BLaER1 (cell line): ENCODE measurements around the gene PRTG.
A peak's percentile ranks its signal among the peaks of the same experiment; 100 is the strongest.
"Not testable (repeated sequence)": the region's sequence is repeated elsewhere in the genome, so short reads cannot be mapped to it uniquely, and the experiment has no call there.

Experiments
- H3K27ac ChIP-seq: shearing (Covaris generic); formaldehyde crosslinking; 2 replicates; pipeline ENCODE4 v1.8.1; 2022
- H3K27me3 ChIP-seq: shearing (Covaris generic); formaldehyde crosslinking; 2 replicates; pipeline ENCODE4 v1.8.1; 2022
- H3K36me3 ChIP-seq: shearing (Covaris generic); formaldehyde crosslinking; 2 replicates; pipeline ENCODE4 v1.8.1; 2022
- H3K4me1 ChIP-seq: shearing (Covaris generic); formaldehyde crosslinking; 2 replicates; pipeline ENCODE4 v1.8.1; 2022
- H3K4me2 ChIP-seq: shearing (Covaris generic); formaldehyde crosslinking; 2 replicates; pipeline ENCODE4 v1.8.1; 2022
- H3K4me3 ChIP-seq: shearing (Covaris generic); formaldehyde crosslinking; 2 replicates; pipeline ENCODE4 v1.8.1; 2022
- H3K9ac ChIP-seq: shearing (Covaris generic); formaldehyde crosslinking; 2 replicates; pipeline ENCODE4 v1.8.1; 2022
- H3K9me3 ChIP-seq: shearing (Covaris generic); formaldehyde crosslinking; 2 replicates; pipeline ENCODE4 v1.8.1; 2022
- H4K20me1 ChIP-seq: shearing (Covaris generic); formaldehyde crosslinking; 2 replicates; pipeline ENCODE4 v1.8.1; 2022
- Cebpa-rat ChIP-seq: shearing (Covaris generic); IDR thresholded peaks from 2 replicates; pipeline ENCODE4 v1.8.1; 2022

Gene PRTG

GRCh38 chr15:55742498-55742926 lies 440 bp downstream of the PRTG start:
- Histone ChIP-seq H3K4me1 (peaks cover 20% of the 10 kb centered on the region), H3K4me3 (peak overlapping the region; percentile 77), H3K9me3 (no peaks in the 10 kb centered on the region), H4K20me1 (peaks cover 16% of the 10 kb centered on the region; the same call in 1 of the 2 replicates), H3K27ac (no peak overlapping the region), H3K9ac (peak overlapping the region; percentile 60; the same call in 1 of the 2 replicates), H3K4me2 (peak overlapping the region; percentile 99), H3K27me3 (peaks cover 62% of the 10 kb centered on the region), H3K36me3 (no peaks in the 10 kb centered on the region)
- no peak for TF ChIP-seq Cebpa-rat

DNA sequence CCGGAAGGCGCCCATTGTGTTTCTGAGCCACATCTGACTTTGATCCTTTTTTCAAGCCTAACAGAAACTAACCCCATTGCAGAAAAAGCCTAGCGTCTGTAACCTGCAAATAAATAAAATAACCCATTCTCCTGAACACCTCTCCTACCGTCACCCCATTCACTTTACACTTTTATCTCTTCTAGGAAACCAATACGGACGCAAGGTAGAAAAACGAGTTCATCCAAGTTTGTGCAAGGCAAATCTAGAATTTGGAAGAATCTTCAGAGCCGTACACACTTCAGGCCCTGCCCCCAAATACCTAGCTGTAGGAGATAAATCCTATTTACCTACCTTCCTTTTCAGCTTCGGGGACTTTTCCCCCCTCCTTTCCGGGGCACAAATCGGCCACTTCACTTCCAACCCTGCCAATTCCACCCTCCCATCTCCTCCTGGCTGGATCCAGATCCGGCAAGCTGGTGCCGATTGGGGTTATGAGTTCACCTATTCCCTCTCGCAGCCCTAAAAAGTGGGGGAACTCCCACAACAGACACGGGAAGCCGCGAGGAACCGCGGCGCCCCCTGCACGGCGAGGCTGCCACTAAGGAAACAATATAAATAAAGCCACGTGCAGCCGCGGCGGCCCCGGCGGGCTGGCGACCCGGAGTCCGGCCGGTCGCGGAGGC lies 987 bp downstream of the PRTG start:
- peak overlapping the region; percentile 99 for H3K4me2 ChIP-seq
- no peaks in the 10 kb centered on the region for H3K36me3 ChIP-seq
- H3K4me1 ChIP-seq = peaks cover 26% of the 10 kb centered on the region
- H3K4me3 ChIP-seq = peak overlapping the region; percentile 77
- H3K9me3 ChIP-seq = no peaks in the 10 kb centered on the region
- H4K20me1 ChIP-seq = peaks cover 16% of the 10 kb centered on the region; the same call in 1 of the 2 replicates
- peak overlapping the region; percentile 60; the same call in 1 of the 2 replicates for H3K9ac ChIP-seq
- H3K27me3 ChIP-seq = peaks cover 62% of the 10 kb centered on the region
- TF ChIP-seq Cebpa-rat = no peak
- H3K27ac ChIP-seq = no peak overlapping the region

DNA sequence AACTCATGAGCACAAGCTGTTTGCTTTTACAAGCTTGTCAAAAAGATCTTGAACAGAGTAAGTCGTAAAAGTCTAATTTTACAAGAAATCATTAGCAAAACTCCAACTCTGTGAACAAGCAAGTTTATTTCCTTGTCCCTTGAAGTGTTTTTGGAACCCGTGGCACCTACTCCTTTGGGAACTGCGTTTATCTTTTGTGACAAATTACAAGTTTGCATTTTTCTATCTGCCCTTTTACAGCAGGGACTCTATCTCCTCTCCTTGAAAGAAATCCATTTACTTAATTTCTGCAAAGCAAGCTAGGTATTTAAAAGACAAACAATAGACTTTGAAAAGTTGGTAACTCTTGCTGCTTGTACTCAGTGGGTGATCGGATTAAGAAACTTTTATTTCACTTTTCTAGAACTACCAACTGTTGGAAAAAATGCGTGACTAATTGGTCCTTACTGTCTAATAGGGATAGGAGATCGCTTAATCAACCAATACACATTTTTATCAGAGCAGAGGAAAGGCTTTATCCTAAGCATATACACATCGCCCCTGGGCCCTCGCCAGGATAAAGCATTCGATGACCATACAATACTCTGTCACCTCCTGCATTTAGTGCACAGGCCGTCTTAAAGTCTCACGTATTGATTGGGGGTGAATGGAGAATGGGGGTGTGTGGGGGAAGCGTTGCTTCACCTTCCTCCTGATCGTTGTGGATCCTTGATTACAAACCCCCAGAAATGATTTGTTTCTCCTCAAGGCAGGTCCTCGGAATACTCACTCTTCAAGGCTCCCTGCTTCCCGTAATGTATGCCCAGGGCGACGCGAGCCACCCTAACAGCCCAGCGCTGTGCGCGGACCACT lies 1.7 kb downstream of the PRTG start:
- Histone ChIP-seq H3K9me3 (no peaks in the 10 kb centered on the region), H3K4me2 (peak overlapping the region; percentile 99), H3K4me3 (peak overlapping the region; percentile 77), H3K27me3 (peaks cover 62% of the 10 kb centered on the region), H3K4me1 (peaks cover 30% of the 10 kb centered on the region), H3K27ac (no peak overlapping the region), H4K20me1 (peaks cover 16% of the 10 kb centered on the region; the same call in 1 of the 2 replicates), H3K36me3 (no peaks in the 10 kb centered on the region), H3K9ac (no peak overlapping the region)
- TF ChIP-seq Cebpa-rat = no peak

GRCh38 chr15:55740359-55740878 lies 2.5 kb downstream of the PRTG start:
- Histone ChIP-seq H3K4me3 (no peak overlapping the region), H3K9me3 (no peaks in the 10 kb centered on the region), H4K20me1 (peaks cover 16% of the 10 kb centered on the region; the same call in 1 of the 2 replicates), H3K4me2 (no peak overlapping the region), H3K27me3 (peaks cover 62% of the 10 kb centered on the region), H3K9ac (no peak overlapping the region), H3K4me1 (peaks cover 30% of the 10 kb centered on the region), H3K36me3 (no peaks in the 10 kb centered on the region), H3K27ac (no peak overlapping the region)
- no peak for TF ChIP-seq Cebpa-rat

- Histone ChIP-seq H3K4me2 (no peak overlapping the region), H3K4me1 (peaks cover 30% of the 10 kb centered on the region), H3K9ac (no peak overlapping the region), H3K4me3 (no peak overlapping the region), H3K36me3 (no peaks in the 10 kb centered on the region), H3K27me3 (peaks cover 55% of the 10 kb centered on the region), H3K27ac (no peak overlapping the region), H4K20me1 (peaks cover 16% of the 10 kb centered on the region; the same call in 1 of the 2 replicates), H3K9me3 (no peaks in the 10 kb centered on the region)
- no peak for TF ChIP-seq Cebpa-rat
These were observed 3.3 kb downstream of the PRTG start for GRCh38 chr15:55739641-55740040.

DNA sequence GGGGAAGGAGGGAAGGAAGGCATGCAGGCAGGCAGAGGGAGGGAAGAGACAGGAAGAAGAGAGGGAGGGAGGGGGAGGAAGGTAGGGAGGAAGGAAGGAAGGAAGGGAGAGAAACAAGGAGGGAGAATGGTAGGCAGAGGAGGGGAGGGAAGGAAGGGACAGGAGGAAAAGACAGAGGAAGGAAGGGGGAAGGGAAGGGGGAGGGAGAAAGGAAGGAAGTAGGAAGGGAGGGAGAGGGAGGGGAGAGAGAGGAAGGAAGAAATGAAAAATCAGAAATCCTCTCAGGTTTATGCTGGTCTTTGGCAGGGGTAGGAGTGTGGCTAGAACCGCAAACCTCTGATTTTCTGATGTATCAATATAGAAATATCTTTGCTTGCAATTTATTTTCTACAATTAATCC lies 4.2 kb downstream of the PRTG start:
- no peak for TF ChIP-seq Cebpa-rat
- no peak overlapping the region for H3K4me2 ChIP-seq
- H3K27me3 ChIP-seq = peaks cover 46% of the 10 kb centered on the region
- peaks cover 16% of the 10 kb centered on the region; the same call in 1 of the 2 replicates for H4K20me1 ChIP-seq
- no peaks in the 10 kb centered on the region for H3K36me3 ChIP-seq
- no peaks in the 10 kb centered on the region for H3K9me3 ChIP-seq
- H3K27ac ChIP-seq = no peak overlapping the region
- H3K4me1 ChIP-seq = peaks cover 30% of the 10 kb centered on the region
- H3K4me3 ChIP-seq = no peak overlapping the region
- H3K9ac ChIP-seq = no peak overlapping the region

- no peak for TF ChIP-seq Cebpa-rat
- H3K27ac ChIP-seq = no peak overlapping the region
- H3K27me3 ChIP-seq = peaks cover 33% of the 10 kb centered on the region
These were observed 5.6 kb downstream of the PRTG start for GRCh38 chr15:55737373-55737772.

GRCh38 chr15:55736756-55737155 lies 6.2 kb downstream of the PRTG start:
- H3K9me3 ChIP-seq = no peaks in the 10 kb centered on the region
- H3K27me3 ChIP-seq = peaks cover 27% of the 10 kb centered on the region
- no peak overlapping the region for H3K9ac ChIP-seq
- TF ChIP-seq Cebpa-rat = no peak
- no peak overlapping the region for H3K27ac ChIP-seq
- peak overlapping the region; percentile 21 for H3K4me2 ChIP-seq
- no peaks in the 10 kb centered on the region for H3K36me3 ChIP-seq
- peaks cover 14% of the 10 kb centered on the region for H3K4me1 ChIP-seq
- no peak overlapping the region for H3K4me3 ChIP-seq
- H4K20me1 ChIP-seq = peaks cover 5% of the 10 kb centered on the region; the same call in 1 of the 2 replicates

More at GRCh38 chr15:55737373-55737772, 5.6 kb downstream of the PRTG start:
- Histone ChIP-seq H3K4me2 (peak overlapping the region; percentile 21), H4K20me1 (peaks cover 6% of the 10 kb centered on the region; the same call in 1 of the 2 replicates), H3K4me3 (no peak overlapping the region), H3K36me3 (no peaks in the 10 kb centered on the region), H3K4me1 (peaks cover 21% of the 10 kb centered on the region), H3K9ac (no peak overlapping the region), H3K9me3 (no peaks in the 10 kb centered on the region)

DNA sequence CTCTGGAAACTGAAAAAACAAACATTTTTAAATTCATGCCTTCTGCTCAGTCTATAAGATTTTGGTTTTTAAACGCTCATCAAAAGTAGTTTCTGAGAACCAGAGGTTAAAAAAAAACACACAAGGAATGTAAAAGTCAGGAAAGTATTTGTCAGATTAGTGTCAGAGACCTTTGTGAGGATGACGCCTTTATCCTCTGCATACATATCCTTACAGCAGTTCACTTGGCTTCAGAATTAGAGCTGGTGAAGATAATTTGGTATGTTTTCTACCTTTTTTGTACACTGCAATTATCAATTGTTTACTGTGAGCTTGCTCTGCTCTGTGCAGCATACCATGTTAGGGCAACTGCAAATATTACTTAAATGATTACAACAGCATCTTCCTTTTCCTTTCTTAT lies 8.3 kb downstream of the PRTG start:
- peaks cover 5% of the 10 kb centered on the region; the same call in 1 of the 2 replicates for H3K27me3 ChIP-seq
- H3K9ac ChIP-seq = no peak overlapping the region
- no peak for TF ChIP-seq Cebpa-rat
- H3K27ac ChIP-seq = no peak overlapping the region
- H3K36me3 ChIP-seq = no peaks in the 10 kb centered on the region
- H4K20me1 ChIP-seq = no peaks in the 10 kb centered on the region
- no peak overlapping the region for H3K4me2 ChIP-seq
- peaks cover 11% of the 10 kb centered on the region for H3K4me1 ChIP-seq
- H3K9me3 ChIP-seq = no peaks in the 10 kb centered on the region
- no peak overlapping the region for H3K4me3 ChIP-seq

DNA sequence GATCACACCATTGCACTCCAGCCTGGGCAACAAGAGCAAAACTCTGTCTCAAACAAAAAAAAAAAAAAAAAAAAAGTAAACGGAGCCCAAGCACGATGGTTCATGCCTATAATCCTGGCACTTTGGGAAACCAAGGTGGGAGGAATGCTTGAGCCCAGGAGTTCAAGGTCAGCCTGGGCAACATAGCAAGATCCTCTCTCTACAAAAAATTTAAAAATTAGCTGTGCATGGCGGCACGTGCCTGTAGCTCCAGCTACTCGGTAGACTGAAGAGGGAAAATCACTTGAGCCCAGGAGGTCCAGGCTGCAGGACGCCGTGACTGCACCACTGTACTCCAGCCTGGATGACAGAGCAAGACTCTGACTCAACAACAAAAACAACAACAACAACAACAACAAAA lies 9.5 kb downstream of the PRTG start:
- H4K20me1 ChIP-seq, H3K4me2 ChIP-seq, H3K4me3 ChIP-seq, H3K9me3 ChIP-seq, H3K27me3 ChIP-seq, H3K36me3 ChIP-seq, H3K27ac ChIP-seq, H3K9ac ChIP-seq: not testable (repeated sequence)
- peaks cover 11% of the 10 kb centered on the region for H3K4me1 ChIP-seq
